Ishikawa (cell line): ENCODE data around the gene MPPE1.

Experiments
- EP300 ChIP-seq: IDR thresholded peaks from 2 replicates; pipeline ENCODE4 v1.6.1; 2012; ENCODE audit warnings: borderline replicate concordance
- RAD21 ChIP-seq: IDR thresholded peaks from 2 replicates; pipeline ENCODE4 v1.6.1; 2012; ENCODE audit warnings: low read depth
- REST ChIP-seq: IDR thresholded peaks from 2 replicates; pipeline ENCODE4 v1.6.1; 2012; ENCODE audit warnings: low read depth, mild to moderate bottlenecking
- TF ChIP-seq, protein P1 (sequence below): IDR thresholded peaks from 2 replicates; pipeline ENCODE4 v1.6.1; 2012

DNA sequence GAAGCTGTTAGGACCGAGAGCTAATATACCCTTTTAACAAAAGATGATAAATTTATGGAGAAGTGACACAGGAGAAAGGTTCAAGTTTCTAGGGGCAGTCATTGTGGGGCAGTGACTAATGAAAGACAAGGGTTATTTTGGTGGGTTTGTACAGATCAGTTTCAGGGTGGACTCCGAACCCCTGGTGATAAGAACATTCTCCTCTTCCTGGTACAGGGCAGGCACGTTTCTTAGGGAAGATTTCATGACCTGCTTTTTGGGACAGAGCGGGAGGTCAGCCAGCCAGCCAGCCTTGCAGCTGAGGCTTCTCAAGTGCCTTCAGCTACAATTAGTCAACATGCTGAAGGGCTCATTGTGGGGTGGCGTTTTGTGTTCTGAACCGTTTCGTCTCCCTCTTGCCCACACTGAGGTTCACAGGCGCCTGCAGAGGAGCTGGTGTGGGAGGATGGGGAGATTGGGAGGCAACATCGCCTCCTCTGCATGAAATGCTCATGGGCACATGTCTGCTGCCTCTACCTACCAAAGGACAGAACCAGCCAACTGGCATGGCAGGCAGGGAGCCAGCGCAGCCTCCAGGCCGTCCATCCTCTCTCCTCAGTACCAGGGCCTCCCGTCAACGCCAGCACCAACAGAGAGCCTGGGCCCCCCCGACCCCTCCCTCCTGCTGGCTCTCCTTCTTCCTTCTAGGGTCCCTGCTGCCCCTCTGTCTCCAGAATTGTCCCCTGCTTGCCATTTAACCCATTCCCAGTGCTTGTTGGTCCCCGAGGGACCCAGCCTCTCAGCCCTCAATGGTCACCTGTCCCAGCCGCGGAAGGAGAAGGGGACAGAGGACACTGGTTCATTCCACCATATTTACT lies 47.3 kb downstream of the MPPE1 start:
- TF ChIP-seq EP300 (no peak), REST (no peak), RAD21 (no peak)
- TF ChIP-seq, protein P1, sequence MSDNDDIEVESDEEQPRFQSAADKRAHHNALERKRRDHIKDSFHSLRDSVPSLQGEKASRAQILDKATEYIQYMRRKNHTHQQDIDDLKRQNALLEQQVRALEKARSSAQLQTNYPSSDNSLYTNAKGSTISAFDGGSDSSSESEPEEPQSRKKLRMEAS, result no peak
